CD8-positive, alpha-beta memory T cell (primary cell): ENCODE results near the gene GALNT16. TPM values are rescaled to one million over a fixed set of nuclear protein-coding genes. Genes with fewer than 3 reads are reported as not detected.
A peak's percentile ranks its signal among the peaks of the same experiment; 100 is the strongest.

Source experiments
- CTCF ChIA-PET: fragments of 350-600 bp; sonication (Branson Sonifier 250); formaldehyde crosslinking; loops from one replicate; lab custom pipeline; 2021; ENCODE audit warnings: antibody characterized with exemption; lab: Charles Lee
- POLR2A ChIA-PET: fragments of 350-600 bp; sonication (Branson Sonifier 250); formaldehyde crosslinking; loops from one replicate; lab custom pipeline; 2021; ENCODE audit warnings: antibody characterized with exemption; lab: Charles Lee
- DNase-seq, 5 donors: peaks; one replicate each; pipeline versions ENCODE4 v3.0.0 to v3.0.0-alpha.2; 2020 to 2022; ENCODE audit warnings: mixed read lengths in 1 of 5
- H3K27ac ChIP-seq: one replicate; pipeline ENCODE4 v1.7.0; 2013; ENCODE audit warnings: low read depth, mild to moderate bottlenecking, low read length, moderate library complexity
- H3K27me3 ChIP-seq: 2 replicates; pipeline ENCODE4 v1.7.0; 2013; ENCODE audit warnings: low read length, mild to moderate bottlenecking; ENCODE audit not compliant: insufficient read depth, poor library complexity, severe bottlenecking
- H3K36me3 ChIP-seq: 2 replicates; pipeline ENCODE4 v1.7.0; 2013; ENCODE audit warnings: mild to moderate bottlenecking, low read length, moderate library complexity; ENCODE audit not compliant: insufficient read depth
- H3K4me1 ChIP-seq: 2 replicates; pipeline ENCODE4 v1.7.0; 2013; ENCODE audit warnings: mild to moderate bottlenecking, low read length, moderate library complexity; ENCODE audit not compliant: insufficient read depth
- H3K4me3 ChIP-seq: 2 replicates; pipeline ENCODE4 v1.7.0; 2013; ENCODE audit warnings: mild to moderate bottlenecking, low read length
- H3K9me3 ChIP-seq: 2 replicates; pipeline ENCODE4 v1.7.0; 2013; ENCODE audit warnings: mild to moderate bottlenecking, low read length
- H3K27ac Mint-ChIP-seq, 8 donors: one replicate each; pipeline ENCODE4 v1.8.0; 2020 to 2021; ENCODE audit warnings: mixed read lengths in 8 of 8, mild to moderate bottlenecking in 6 of 8, inconsistent platforms in 3 of 8, moderate library complexity in 3 of 8
- H3K27me3 Mint-ChIP-seq, 2 donors: one replicate each; pipeline ENCODE4 v1.8.0; 2020 to 2021; ENCODE audit warnings: mixed read lengths in 2 of 2, mild to moderate bottlenecking in 1 of 2, moderate library complexity in 1 of 2
- H3K36me3 Mint-ChIP-seq, 3 donors: one replicate each; pipeline ENCODE4 v1.8.0; 2020 to 2021; ENCODE audit warnings: mixed read lengths in 3 of 3, inconsistent platforms in 1 of 3, mild to moderate bottlenecking in 1 of 3
- H3K4me1 Mint-ChIP-seq, 3 donors: one replicate each; pipeline ENCODE4 v1.8.0; 2020 to 2021; ENCODE audit warnings: mixed read lengths in 3 of 3, inconsistent platforms in 1 of 3, mild to moderate bottlenecking in 1 of 3
- H3K4me3 Mint-ChIP-seq, 7 donors: one replicate each; pipeline ENCODE4 v1.8.0; 2020 to 2021; ENCODE audit warnings: mixed read lengths in 7 of 7, mild to moderate bottlenecking in 6 of 7, moderate library complexity in 4 of 7, inconsistent platforms in 2 of 7
- H3K9me3 Mint-ChIP-seq, 5 donors: one replicate each; pipeline ENCODE4 v1.8.0; 2020 to 2022; ENCODE audit warnings: mixed read lengths in 5 of 5, mild to moderate bottlenecking in 3 of 5, moderate library complexity in 2 of 5, inconsistent platforms in 1 of 5
- polyA plus RNA-seq: library from polyadenylated mRNA; unstranded; fragments of 300-500 nt; fragmentation: Illumina TruSeq; gene quantifications from one replicate; pipeline ENCODE4 v1.2.3, GENCODE V29; 2021
- total RNA-seq, 2 experiments: library from RNA; stranded (reverse); gene quantifications; one replicate each; pipeline ENCODE4 v1.2.3, GENCODE V29; 2021

The GALNT16 gene
- total and polyA plus RNA-seq, 3 experiments from 2014 or later, result 0.11 TPM; not detected in 2

- no peak overlapping the region for H3K27ac ChIP-seq
- Mint-ChIP-seq H3K27ac (no peak overlapping the region), H3K4me1 (peaks cover 10 to 15% (median 10%) of the 10 kb centered on the region in 3 donors), H3K4me3 (no peak overlapping the region), H3K27me3 (peaks cover 0 to 11% of the 10 kb centered on the region in 2 donors), H3K36me3 (peaks cover 0 to 2% (median 0%) of the 10 kb centered on the region in 3 donors), H3K9me3 (peaks cover 0 to 2% (median 0%) of the 10 kb centered on the region in 5 donors)
- ChIA-PET CTCF (no interaction called here), POLR2A (no interaction called here)
- H3K4me1 ChIP-seq, result peaks cover 12% of the 10 kb centered on the region
- no peak overlapping the region for H3K4me3 ChIP-seq
- no peaks in the 10 kb centered on the region for H3K36me3 ChIP-seq
- no peak for DNase-seq
- no peaks in the 10 kb centered on the region for H3K9me3 ChIP-seq
- no peaks in the 10 kb centered on the region for H3K27me3 ChIP-seq
These were observed 99.0 kb downstream of the GALNT16 start for GRCh38 chr14:69358966-69359365.

- Mint-ChIP-seq H3K4me3 (no peak overlapping the region), H3K27me3 (peaks cover 0 to 11% of the 10 kb centered on the region in 2 donors), H3K9me3 (peaks cover 0 to 2% (median 0%) of the 10 kb centered on the region in 5 donors), H3K27ac (peak overlapping the region in 1 of 8 donors; percentile 38), H3K4me1 (no peaks in the 10 kb centered on the region), H3K36me3 (no peaks in the 10 kb centered on the region)
- Histone ChIP-seq H3K4me1 (no peaks in the 10 kb centered on the region), H3K27ac (no peak overlapping the region), H3K27me3 (no peaks in the 10 kb centered on the region), H3K4me3 (no peak overlapping the region), H3K36me3 (no peaks in the 10 kb centered on the region), H3K9me3 (no peaks in the 10 kb centered on the region)
- CTCF ChIA-PET, result no interaction called here
- DNase-seq, result no peak
- POLR2A ChIA-PET, result no interaction called here
These were observed 100.6 kb downstream of the GALNT16 start for GRCh38 chr14:69360438-69361108.

GRCh38 chr14:69363055-69363454, 103.1 kb downstream of the GALNT16 start:
- H3K4me1 ChIP-seq, result no peaks in the 10 kb centered on the region
- no peak overlapping the region for H3K27ac ChIP-seq
- Mint-ChIP-seq H3K4me1 (no peaks in the 10 kb centered on the region), H3K27ac (peak overlapping the region in 1 of 8 donors; percentile 78), H3K27me3 (peaks cover 0 to 6% of the 10 kb centered on the region in 2 donors), H3K9me3 (peaks cover 0 to 2% (median 0%) of the 10 kb centered on the region in 5 donors), H3K4me3 (no peak overlapping the region), H3K36me3 (peaks cover 0 to 1% (median 0%) of the 10 kb centered on the region in 3 donors)
- H3K4me3 ChIP-seq, result no peak overlapping the region
- no peak for DNase-seq
- CTCF ChIA-PET, result interaction anchor here (1.2 kb wide), 1 partner anchor 19 kb away, joined by 3 read pairs; no protein-coding TSS in a partner anchor
- no peaks in the 10 kb centered on the region for H3K9me3 ChIP-seq
- POLR2A ChIA-PET, result no interaction called here
- H3K36me3 ChIP-seq, result no peaks in the 10 kb centered on the region
- no peaks in the 10 kb centered on the region for H3K27me3 ChIP-seq

- CTCF ChIA-PET, result no interaction called here
These were observed 104.0 kb downstream of the GALNT16 start for GRCh38 chr14:69363964-69364363.

GRCh38 chr14:69364378-69364777, 104.4 kb downstream of the GALNT16 start:
- no peak for DNase-seq
- Histone ChIP-seq H3K27ac (no peak overlapping the region), H3K9me3 (no peaks in the 10 kb centered on the region), H3K27me3 (no peaks in the 10 kb centered on the region), H3K4me3 (no peak overlapping the region), H3K4me1 (no peaks in the 10 kb centered on the region), H3K36me3 (no peaks in the 10 kb centered on the region)
- H3K9me3 Mint-ChIP-seq, result no peaks in the 10 kb centered on the region
- no peaks in the 10 kb centered on the region for H3K27me3 Mint-ChIP-seq
- CTCF ChIA-PET, result no interaction called here
- POLR2A ChIA-PET, result no interaction called here
- no peak overlapping the region for H3K4me3 Mint-ChIP-seq
- H3K4me1 Mint-ChIP-seq, result no peaks in the 10 kb centered on the region
- peaks cover 0 to 8% (median 0%) of the 10 kb centered on the region in 3 donors for H3K36me3 Mint-ChIP-seq
- H3K27ac Mint-ChIP-seq, result no peak overlapping the region

More at GRCh38 chr14:69363964-69364363, 104.0 kb downstream of the GALNT16 start:
- Mint-ChIP-seq H3K9me3 (no peaks in the 10 kb centered on the region), H3K4me1 (no peaks in the 10 kb centered on the region), H3K36me3 (peaks cover 0 to 6% (median 0%) of the 10 kb centered on the region in 3 donors), H3K4me3 (no peak overlapping the region), H3K27ac (no peak overlapping the region), H3K27me3 (peaks cover 0 to 1% of the 10 kb centered on the region in 2 donors)
- Histone ChIP-seq H3K36me3 (no peaks in the 10 kb centered on the region), H3K27me3 (no peaks in the 10 kb centered on the region), H3K4me1 (no peaks in the 10 kb centered on the region), H3K4me3 (no peak overlapping the region), H3K27ac (no peak overlapping the region), H3K9me3 (no peaks in the 10 kb centered on the region)
- DNase-seq, result no peak
- POLR2A ChIA-PET, result no interaction called here

GRCh38 chr14:69366069-69366468, 106.1 kb downstream of the GALNT16 start:
- no peaks in the 10 kb centered on the region for H3K36me3 ChIP-seq
- H3K4me1 Mint-ChIP-seq, result no peaks in the 10 kb centered on the region
- H3K4me3 Mint-ChIP-seq, result no peak overlapping the region
- no peak overlapping the region for H3K4me3 ChIP-seq
- POLR2A ChIA-PET, result no interaction called here
- peaks cover 0 to 8% (median 0%) of the 10 kb centered on the region in 3 donors for H3K36me3 Mint-ChIP-seq
- H3K9me3 ChIP-seq, result no peaks in the 10 kb centered on the region
- peak overlapping the region in 1 of 8 donors; percentile 2 for H3K27ac Mint-ChIP-seq
- CTCF ChIA-PET, result no interaction called here
- DNase-seq, result no peak
- H3K4me1 ChIP-seq, result no peaks in the 10 kb centered on the region
- no peaks in the 10 kb centered on the region for H3K27me3 Mint-ChIP-seq
- H3K27me3 ChIP-seq, result no peaks in the 10 kb centered on the region
- no peaks in the 10 kb centered on the region for H3K9me3 Mint-ChIP-seq
- no peak overlapping the region for H3K27ac ChIP-seq

GRCh38 chr14:69366761-69367160, 106.8 kb downstream of the GALNT16 start:
- Mint-ChIP-seq H3K9me3 (no peaks in the 10 kb centered on the region), H3K27me3 (no peaks in the 10 kb centered on the region), H3K4me3 (no peak overlapping the region), H3K27ac (no peak overlapping the region), H3K36me3 (peaks cover 0 to 8% (median 0%) of the 10 kb centered on the region in 3 donors), H3K4me1 (no peaks in the 10 kb centered on the region)
- CTCF ChIA-PET, result interaction anchor here (0.8 kb wide), 1 partner anchor 20 kb away, joined by 3 read pairs; no protein-coding TSS in a partner anchor
- H3K4me3 ChIP-seq, result no peak overlapping the region
- H3K9me3 ChIP-seq, result no peaks in the 10 kb centered on the region
- no peak overlapping the region for H3K27ac ChIP-seq
- POLR2A ChIA-PET, result interaction anchor here (0.6 kb wide), 1 partner anchor 255 kb away, joined by 7 read pairs; no protein-coding TSS in a partner anchor
- no peaks in the 10 kb centered on the region for H3K36me3 ChIP-seq
- H3K4me1 ChIP-seq, result no peaks in the 10 kb centered on the region
- DNase-seq, result no peak
- no peaks in the 10 kb centered on the region for H3K27me3 ChIP-seq

GRCh38 chr14:69368381-69368780, 108.4 kb downstream of the GALNT16 start:
- Mint-ChIP-seq H3K4me1 (no peaks in the 10 kb centered on the region), H3K4me3 (no peak overlapping the region), H3K36me3 (peaks cover 0 to 10% (median 5%) of the 10 kb centered on the region in 3 donors), H3K27me3 (no peaks in the 10 kb centered on the region), H3K27ac (no peak overlapping the region), H3K9me3 (no peaks in the 10 kb centered on the region)
- ChIA-PET POLR2A (no interaction called here), CTCF (no interaction called here)
- H3K4me3 ChIP-seq, result no peak overlapping the region
- no peaks in the 10 kb centered on the region for H3K4me1 ChIP-seq
- H3K27me3 ChIP-seq, result no peaks in the 10 kb centered on the region
- no peaks in the 10 kb centered on the region for H3K36me3 ChIP-seq
- H3K9me3 ChIP-seq, result no peaks in the 10 kb centered on the region
- DNase-seq, result no peak
- no peak overlapping the region for H3K27ac ChIP-seq
